GM23338 (cell line): Measurements from ENCODE around the gene CWC27. TPM values are rescaled to one million over a fixed set of nuclear protein-coding genes. Genes with fewer than 3 reads are reported as not detected.

Experiments
- ATAC-seq: fragments of 200-7000 bp; cut with Tn5 transposase; 3 replicates; pipeline ENCODE4 v1.9.1; 2020
- DNase-seq: peaks from one replicate; pipeline ENCODE4 v3.0.0-alpha.2; 2015; ENCODE audit warnings: low spot score
- H2AFZ ChIP-seq: fragments of 200-600 bp; sonication (generic); 2 replicates; pipeline ENCODE4 v1.8.0; 2016; ENCODE audit warnings: antibody characterized with exemption, mild to moderate bottlenecking, moderate library complexity
- H3F3A ChIP-seq: fragments of 200-600 bp; sonication (generic); replicated peaks from 2 replicates; pipeline ENCODE4 v1.8.0; 2017; ENCODE audit warnings: antibody characterized with exemption, mixed run types, low read depth
- H3K27ac ChIP-seq: fragments of 200-600 bp; sonication (generic); 2 replicates; pipeline ENCODE4 v1.6.1; 2016; ENCODE audit warnings: low read depth
- H3K27me3 ChIP-seq: fragments of 200-600 bp; sonication (generic); 2 replicates; pipeline ENCODE4 v1.8.0; 2016; ENCODE audit warnings: mild to moderate bottlenecking, mixed run types, moderate library complexity; ENCODE audit not compliant: insufficient read depth
- H3K36me3 ChIP-seq: fragments of 200-600 bp; sonication (generic); 2 replicates; pipeline ENCODE4 v1.8.0; 2016; ENCODE audit warnings: mild to moderate bottlenecking; ENCODE audit not compliant: insufficient read depth
- H3K4me1 ChIP-seq: fragments of 200-600 bp; sonication (generic); 2 replicates; pipeline ENCODE4 v1.8.0; 2016; ENCODE audit warnings: mild to moderate bottlenecking, moderate library complexity; ENCODE audit not compliant: insufficient read depth
- H3K4me2 ChIP-seq: fragments of 200-600 bp; sonication (generic); 2 replicates; pipeline ENCODE4 v1.7.1; 2017; ENCODE audit warnings: mixed run types
- H3K4me3 ChIP-seq: fragments of 200-600 bp; sonication (generic); 2 replicates; pipeline ENCODE4 v1.6.1; 2016; ENCODE audit warnings: mixed run types
- H3K79me2 ChIP-seq: fragments of 200-600 bp; sonication (generic); replicated peaks from 2 replicates; pipeline ENCODE4 v1.8.0; 2017; ENCODE audit warnings: mild to moderate bottlenecking; ENCODE audit not compliant: insufficient read depth
- H3K9me2 ChIP-seq: fragments of 200-600 bp; sonication (generic); 2 replicates; pipeline ENCODE4 v1.8.0; 2017; ENCODE audit not compliant: insufficient read depth
- H4K20me1 ChIP-seq: fragments of 200-600 bp; sonication (generic); replicated peaks from 2 replicates; pipeline ENCODE4 v1.8.0; 2017; ENCODE audit warnings: mild to moderate bottlenecking; ENCODE audit not compliant: insufficient read depth
- H3K27ac Mint-ChIP-seq: 2 replicates; pipeline ENCODE4 v1.8.0; 2020; ENCODE audit warnings: inconsistent platforms, mild to moderate bottlenecking, moderate library complexity, mixed read lengths
- H3K27me3 Mint-ChIP-seq: 3 replicates; pipeline ENCODE4 v1.8.0; 2022; ENCODE audit warnings: low read depth, mild to moderate bottlenecking, moderate library complexity, mixed read lengths, inconsistent platforms; ENCODE audit not compliant: insufficient read depth, poor library complexity
- H3K36me3 Mint-ChIP-seq: 3 replicates; pipeline ENCODE4 v1.8.0; 2021; ENCODE audit warnings: low read depth, mild to moderate bottlenecking, inconsistent platforms, moderate library complexity, mixed read lengths
- H3K4me1 Mint-ChIP-seq: 3 replicates; pipeline ENCODE4 v1.8.0; 2020; ENCODE audit warnings: mild to moderate bottlenecking, inconsistent platforms, mixed read lengths
- H3K4me3 Mint-ChIP-seq: 3 replicates; pipeline ENCODE4 v1.8.0; 2021; ENCODE audit warnings: moderate library complexity, mild to moderate bottlenecking, inconsistent platforms, mixed read lengths
- H3K9me3 Mint-ChIP-seq: 3 replicates; pipeline ENCODE4 v1.8.0; 2020; ENCODE audit warnings: moderate library complexity, mild to moderate bottlenecking, inconsistent platforms, mixed read lengths
- CREB1 ChIP-seq: fragments of 250-450 bp; sonication (Bioruptor Pico); IDR thresholded peaks from 2 replicates; pipeline ENCODE4 v1.5.0; 2020; ENCODE audit warnings: low read depth, mild to moderate bottlenecking, moderate library complexity
- EZH2 ChIP-seq: fragments of 200-600 bp; sonication (generic); IDR thresholded peaks from one replicate; pipeline ENCODE4 v1.8.0; 2017; ENCODE audit warnings: antibody characterized with exemption, mild to moderate bottlenecking, low read depth; ENCODE audit not compliant: unreplicated experiment
- JUNB ChIP-seq: IDR thresholded peaks from one replicate; pipeline ENCODE4 v1.6.1; 2016; ENCODE audit warnings: antibody characterized with exemption; ENCODE audit not compliant: unreplicated experiment
- polyA plus RNA-seq: library from polyadenylated mRNA; unstranded; fragments of >200 nt; fragmentation: Nextera tagmentation; extraction: Ambion mirVana; gene quantifications from 2 replicates; pipeline ENCODE4 v1.2.1, GENCODE V29; 2016
- total RNA-seq: library from RNA; depleted of rRNA; stranded (reverse); fragments of >200 nt; shearing (Covaris generic); gene quantifications from 2 replicates; pipeline ENCODE4 v1.2.3, GENCODE V29; 2014
- TF ChIP-seq, protein P1 (sequence below): fragments of 250-450 bp; sonication (Bioruptor Pico); IDR thresholded peaks from 2 replicates; pipeline ENCODE4 v1.5.0; 2020; ENCODE audit warnings: mild to moderate bottlenecking, moderate library complexity

The CWC27 gene
- total and polyA plus RNA-seq, 2 experiments from 2014 or later = 27.7 to 115 TPM

DNA sequence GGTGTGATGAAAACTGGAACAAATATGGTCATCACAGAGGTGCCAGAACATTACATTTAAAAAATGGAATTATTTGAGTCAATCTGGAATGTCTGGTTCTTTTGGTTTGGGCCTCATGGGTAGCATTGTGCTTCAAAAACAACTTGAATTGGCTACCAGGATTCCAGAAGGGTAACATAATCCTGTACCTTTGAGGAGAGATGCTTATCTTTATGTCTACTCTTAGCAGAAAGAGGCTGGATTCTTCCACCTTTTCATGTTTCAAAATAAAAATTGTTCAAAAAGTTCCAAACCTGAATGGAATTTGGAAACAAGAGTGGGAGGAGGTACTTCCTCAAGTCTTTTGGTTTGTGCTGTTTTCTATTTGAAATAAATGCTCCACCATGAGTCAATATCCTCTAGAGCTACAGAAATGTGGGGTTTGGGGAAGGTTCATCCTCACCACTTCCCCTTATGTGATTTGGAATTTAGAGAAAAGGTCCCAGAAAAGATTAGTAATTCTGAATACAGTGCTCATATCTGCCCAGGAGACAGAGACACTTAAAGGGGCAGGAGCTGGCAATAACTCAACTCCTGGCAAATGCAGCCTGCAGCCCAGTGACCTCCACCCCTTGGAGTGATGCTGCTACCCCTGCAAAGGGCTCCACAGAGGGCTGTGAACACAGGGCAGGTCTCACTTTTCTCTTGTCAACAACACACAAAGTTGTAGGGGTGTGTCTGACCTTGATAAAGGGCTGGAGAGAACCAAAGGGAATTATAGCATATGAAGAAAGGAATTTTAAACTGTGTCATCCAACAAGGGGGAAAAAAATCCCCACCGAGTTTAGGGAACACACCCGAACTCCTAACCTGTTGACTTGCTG is 272.8 kb downstream of the CWC27 start:
- DNase-seq = no peak
- peaks cover 13% of the 10 kb centered on the region for H3K4me1 Mint-ChIP-seq
- Histone ChIP-seq H3K4me1 (peaks cover 2% of the 10 kb centered on the region; the same call in 1 of the 2 replicates), H4K20me1 (no peaks in the 10 kb centered on the region), H3K4me3 (no peak overlapping the region), H3F3A (no peaks in the 10 kb centered on the region), H3K27me3 (no peaks in the 10 kb centered on the region), H3K9me2 (peaks cover 8% of the 10 kb centered on the region; the same call in 1 of the 2 replicates), H3K36me3 (no peaks in the 10 kb centered on the region), H3K4me2 (no peak overlapping the region), H3K79me2 (no peaks in the 10 kb centered on the region), H2AFZ (no peak overlapping the region), H3K27ac (no peak overlapping the region)
- H3K36me3 Mint-ChIP-seq = no peaks in the 10 kb centered on the region; the same call in 2 of the 3 replicates
- no peak for ATAC-seq
- TF ChIP-seq JUNB (no peak), CREB1 (CRISPR knock-in tag) (no peak), EZH2 (no peak)
- TF ChIP-seq, protein P1, sequence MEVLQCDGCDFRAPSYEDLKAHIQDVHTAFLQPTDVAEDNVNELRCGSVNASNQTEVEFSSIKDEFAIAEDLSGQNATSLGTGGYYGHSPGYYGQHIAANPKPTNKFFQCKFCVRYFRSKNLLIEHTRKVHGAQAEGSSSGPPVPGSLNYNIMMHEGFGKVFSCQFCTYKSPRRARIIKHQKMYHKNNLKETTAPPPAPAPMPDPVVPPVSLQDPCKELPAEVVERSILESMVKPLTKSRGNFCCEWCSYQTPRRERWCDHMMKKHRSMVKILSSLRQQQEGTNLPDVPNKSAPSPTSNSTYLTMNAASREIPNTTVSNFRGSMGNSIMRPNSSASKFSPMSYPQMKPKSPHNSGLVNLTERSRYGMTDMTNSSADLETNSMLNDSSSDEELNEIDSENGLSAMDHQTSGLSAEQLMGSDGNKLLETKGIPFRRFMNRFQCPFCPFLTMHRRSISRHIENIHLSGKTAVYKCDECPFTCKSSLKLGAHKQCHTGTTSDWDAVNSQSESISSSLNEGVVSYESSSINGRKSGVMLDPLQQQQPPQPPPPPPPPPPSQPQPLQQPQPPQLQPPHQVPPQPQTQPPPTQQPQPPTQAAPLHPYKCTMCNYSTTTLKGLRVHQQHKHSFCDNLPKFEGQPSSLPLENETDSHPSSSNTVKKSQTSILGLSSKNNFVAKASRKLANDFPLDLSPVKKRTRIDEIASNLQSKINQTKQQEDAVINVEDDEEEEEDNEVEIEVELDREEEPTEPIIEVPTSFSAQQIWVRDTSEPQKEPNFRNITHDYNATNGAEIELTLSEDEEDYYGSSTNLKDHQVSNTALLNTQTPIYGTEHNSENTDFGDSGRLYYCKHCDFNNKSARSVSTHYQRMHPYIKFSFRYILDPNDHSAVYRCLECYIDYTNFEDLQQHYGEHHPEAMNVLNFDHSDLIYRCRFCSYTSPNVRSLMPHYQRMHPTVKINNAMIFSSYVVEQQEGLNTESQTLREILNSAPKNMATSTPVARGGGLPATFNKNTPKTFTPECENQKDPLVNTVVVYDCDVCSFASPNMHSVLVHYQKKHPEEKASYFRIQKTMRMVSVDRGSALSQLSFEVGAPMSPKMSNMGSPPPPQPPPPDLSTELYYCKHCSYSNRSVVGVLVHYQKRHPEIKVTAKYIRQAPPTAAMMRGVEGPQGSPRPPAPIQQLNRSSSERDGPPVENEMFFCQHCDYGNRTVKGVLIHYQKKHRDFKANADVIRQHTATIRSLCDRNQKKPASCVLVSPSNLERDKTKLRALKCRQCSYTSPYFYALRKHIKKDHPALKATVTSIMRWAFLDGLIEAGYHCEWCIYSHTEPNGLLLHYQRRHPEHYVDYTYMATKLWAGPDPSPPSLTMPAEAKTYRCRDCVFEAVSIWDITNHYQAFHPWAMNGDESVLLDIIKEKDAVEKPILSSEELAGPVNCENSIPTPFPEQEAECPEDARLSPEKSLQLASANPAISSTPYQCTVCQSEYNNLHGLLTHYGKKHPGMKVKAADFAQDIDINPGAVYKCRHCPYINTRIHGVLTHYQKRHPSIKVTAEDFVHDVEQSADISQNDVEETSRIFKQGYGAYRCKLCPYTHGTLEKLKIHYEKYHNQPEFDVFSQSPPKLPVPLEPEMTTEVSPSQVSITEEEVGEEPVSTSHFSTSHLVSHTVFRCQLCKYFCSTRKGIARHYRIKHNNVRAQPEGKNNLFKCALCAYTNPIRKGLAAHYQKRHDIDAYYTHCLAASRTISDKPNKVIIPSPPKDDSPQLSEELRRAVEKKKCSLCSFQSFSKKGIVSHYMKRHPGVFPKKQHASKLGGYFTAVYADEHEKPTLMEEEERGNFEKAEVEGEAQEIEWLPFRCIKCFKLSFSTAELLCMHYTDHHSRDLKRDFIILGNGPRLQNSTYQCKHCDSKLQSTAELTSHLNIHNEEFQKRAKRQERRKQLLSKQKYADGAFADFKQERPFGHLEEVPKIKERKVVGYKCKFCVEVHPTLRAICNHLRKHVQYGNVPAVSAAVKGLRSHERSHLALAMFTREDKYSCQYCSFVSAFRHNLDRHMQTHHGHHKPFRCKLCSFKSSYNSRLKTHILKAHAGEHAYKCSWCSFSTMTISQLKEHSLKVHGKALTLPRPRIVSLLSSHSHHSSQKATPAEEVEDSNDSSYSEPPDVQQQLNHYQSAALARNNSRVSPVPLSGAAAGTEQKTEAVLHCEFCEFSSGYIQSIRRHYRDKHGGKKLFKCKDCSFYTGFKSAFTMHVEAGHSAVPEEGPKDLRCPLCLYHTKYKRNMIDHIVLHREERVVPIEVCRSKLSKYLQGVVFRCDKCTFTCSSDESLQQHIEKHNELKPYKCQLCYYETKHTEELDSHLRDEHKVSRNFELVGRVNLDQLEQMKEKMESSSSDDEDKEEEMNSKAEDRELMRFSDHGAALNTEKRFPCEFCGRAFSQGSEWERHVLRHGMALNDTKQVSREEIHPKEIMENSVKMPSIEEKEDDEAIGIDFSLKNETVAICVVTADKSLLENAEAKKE (CRISPR knock-in tag) = no peak
- peaks cover 12% of the 10 kb centered on the region for H3K27me3 Mint-ChIP-seq
- H3K27ac Mint-ChIP-seq = no peak overlapping the region
- no peak overlapping the region for H3K4me3 Mint-ChIP-seq
- H3K9me3 Mint-ChIP-seq = no peaks in the 10 kb centered on the region
